HG03064 (cell line): ENCODE results near the gene PPP1R13L.
"Not testable (repeated sequence)": the region's sequence is repeated elsewhere in the genome, so short reads cannot be mapped to it uniquely, and the experiment has no call there.

Experiments used
- ATAC-seq: cut with Tn5 transposase; IDR thresholded peaks from one replicate; pipeline ENCODE4 v1.9.1; 2021; ENCODE audit warnings: low read depth; ENCODE audit not compliant: unreplicated experiment

The PPP1R13L gene

GRCh38 chr19:45348367-45349125, 56.3 kb downstream of the PPP1R13L start:
- ATAC-seq = no peak

- no peak for ATAC-seq
These were observed 57.1 kb downstream of the PPP1R13L start for GRCh38 chr19:45347570-45348366.

GRCh38 chr19:45346449-45346848, 58.4 kb downstream of the PPP1R13L start:
- no peak for ATAC-seq

- ATAC-seq = no peak
These were observed 59.4 kb downstream of the PPP1R13L start for GRCh38 chr19:45345506-45345860.

- ATAC-seq = no peak
These were observed 60.0 kb downstream of the PPP1R13L start for GRCh38 chr19:45344621-45345505.

- no peak for ATAC-seq
These were observed 62.0 kb downstream of the PPP1R13L start for GRCh38 chr19:45342911-45343310.

GRCh38 chr19:45340899-45341453, 63.9 kb downstream of the PPP1R13L start:
- ATAC-seq = no peak

GRCh38 chr19:45340232-45340898, 64.5 kb downstream of the PPP1R13L start, which contains the start of gene KLC3:
Gene KLC3, plus strand, starts transcription at chr19:45340750. Its CDS starts 4,792 bp downstream, at chr19:45345542.
- no peak for ATAC-seq

- no peak for ATAC-seq
These were observed 65.2 kb downstream of the PPP1R13L start for GRCh38 chr19:45339629-45340028.

GRCh38 chr19:45336696-45337251, 68.1 kb downstream of the PPP1R13L start:
- no peak for ATAC-seq

- ATAC-seq = not testable (repeated sequence)
These were observed 70.0 kb downstream of the PPP1R13L start for GRCh38 chr19:45334881-45335280.

- no peak for ATAC-seq
These were observed 71.1 kb downstream of the PPP1R13L start for GRCh38 chr19:45333609-45334303.

- no peak for ATAC-seq
These were observed 73.5 kb downstream of the PPP1R13L start for GRCh38 chr19:45331411-45331810.
